AG10803 (cell line): ENCODE data around the gene GREM2.

Source experiments
- DNase-seq: peaks from one replicate; pipeline ENCODE4 v3.0.0; 2010; ENCODE audit warnings: low read depth
- H3K4me3 ChIP-seq: 2 replicates; pipeline ENCODE4 v1.5.1; 2011; ENCODE audit warnings: mild to moderate bottlenecking, low read length, control low read depth
- CTCF ChIP-seq: conservative IDR thresholded peaks from 2 replicates; pipeline ENCODE4 v1.5.1; 2011; ENCODE audit warnings: mild to moderate bottlenecking, low read length, control low read depth, inconsistent platforms

Gene GREM2

DNA sequence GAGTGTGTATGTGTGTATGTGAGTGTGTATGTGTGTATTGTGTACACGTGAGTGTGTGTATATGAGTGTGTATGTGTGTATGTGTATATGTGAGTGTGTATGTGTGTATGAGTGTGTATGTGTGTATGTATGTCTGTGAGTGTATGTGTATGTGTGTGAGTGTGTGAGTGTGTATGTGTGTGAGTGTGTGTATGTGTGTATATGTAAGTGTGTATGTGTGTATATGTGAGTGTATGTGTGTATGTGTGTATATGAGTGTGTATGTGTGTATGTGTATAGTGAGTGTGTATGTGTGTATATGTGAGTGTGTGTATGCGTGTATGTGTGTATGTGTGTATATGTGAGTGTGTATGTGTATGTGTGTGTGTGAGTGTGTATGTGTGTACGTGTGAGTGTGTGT, 49.2 kb downstream of the GREM2 start:
- H3K4me3 ChIP-seq: no peak overlapping the region
- TF ChIP-seq CTCF: no peak
- no peak for DNase-seq

DNA sequence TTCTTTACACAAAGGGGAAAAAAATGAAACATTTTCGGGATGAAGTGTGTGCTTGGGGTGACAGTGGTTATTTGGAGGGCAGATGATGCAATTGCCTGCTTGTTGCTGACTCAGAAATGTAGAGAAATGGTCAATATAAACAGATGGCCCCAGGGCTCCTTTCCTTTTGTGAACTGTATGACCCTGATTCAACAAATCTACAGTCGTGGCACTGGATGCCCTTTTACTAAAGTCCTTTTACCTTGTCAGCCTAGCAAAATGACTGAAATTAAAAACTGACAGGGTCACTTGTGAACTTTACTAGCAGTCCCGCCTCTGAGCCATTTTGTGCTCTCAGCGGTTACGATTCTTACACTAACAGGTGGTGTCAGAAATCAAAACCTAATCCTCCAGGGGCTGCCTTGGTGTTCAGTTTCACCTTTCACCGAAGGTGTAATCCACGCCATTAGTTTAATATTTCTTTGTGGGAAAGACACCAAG, 49.8 kb downstream of the GREM2 start:
- no peak for TF ChIP-seq CTCF
- H3K4me3 ChIP-seq: no peak overlapping the region
- DNase-seq: peak; percentile 62

GRCh38 chr1:240559781-240560180, 52.2 kb downstream of the GREM2 start:
- no peak for TF ChIP-seq CTCF
- DNase-seq: no peak
- H3K4me3 ChIP-seq: no peak overlapping the region

DNA sequence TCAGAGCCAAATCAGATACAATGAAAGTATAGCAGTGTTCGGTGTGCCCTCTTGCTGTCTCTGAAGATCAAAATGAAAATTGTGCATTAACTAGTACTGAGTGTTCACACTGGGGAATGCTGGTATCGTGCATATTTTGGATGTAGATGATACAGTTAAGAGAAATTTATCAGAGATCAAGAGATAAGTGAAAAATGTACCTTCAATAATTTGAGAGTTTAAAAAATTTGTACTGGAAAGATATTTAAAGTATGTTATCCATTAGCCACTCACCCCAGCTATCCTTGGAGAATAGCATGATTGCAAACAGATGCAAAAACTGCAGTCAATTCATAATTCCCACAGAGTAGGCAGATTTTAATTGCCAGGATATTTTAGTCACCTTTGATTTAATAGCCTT, 56.4 kb downstream of the GREM2 start:
- peak; percentile 73 for DNase-seq
- TF ChIP-seq CTCF: no peak
- no peak overlapping the region for H3K4me3 ChIP-seq

GRCh38 chr1:240553351-240553750, 58.6 kb downstream of the GREM2 start:
- no peak overlapping the region for H3K4me3 ChIP-seq
- no peak for DNase-seq
- no peak for TF ChIP-seq CTCF

GRCh38 chr1:240539769-240540414, 72.1 kb downstream of the GREM2 start:
- no peak for DNase-seq
- TF ChIP-seq CTCF: no peak
- no peak overlapping the region for H3K4me3 ChIP-seq

DNA sequence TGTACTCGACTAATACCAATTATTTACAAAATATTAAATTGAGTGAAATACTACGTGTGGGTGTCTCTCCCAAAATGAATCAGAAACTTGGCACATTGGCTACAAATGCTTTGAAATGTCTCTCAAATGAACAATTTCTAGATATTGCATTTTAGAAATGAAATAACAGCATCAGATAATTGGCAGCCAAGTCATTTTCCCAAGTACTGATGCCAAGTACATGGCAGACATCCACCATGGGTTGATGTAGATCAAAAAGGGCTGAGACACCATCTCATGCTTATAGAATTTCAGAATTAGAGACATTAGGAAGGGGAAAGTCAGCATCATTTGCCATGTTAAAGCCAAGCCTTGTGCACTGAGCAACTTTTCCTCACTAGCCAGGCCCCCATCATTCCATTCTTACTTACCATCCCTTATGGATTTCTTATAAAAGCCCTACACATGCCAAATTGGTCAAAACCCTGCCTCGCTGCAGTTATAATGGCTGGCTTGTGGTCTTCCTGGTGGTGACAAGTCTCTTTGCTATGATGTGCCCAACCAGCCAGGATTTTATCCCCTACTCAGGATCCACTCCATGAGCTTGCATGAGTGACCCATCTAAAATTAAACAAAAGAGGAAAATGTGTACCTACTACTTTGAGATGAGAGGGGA, 73.1 kb downstream of the GREM2 start:
- DNase-seq: peak; percentile 36
- H3K4me3 ChIP-seq: no peak overlapping the region
- no peak for TF ChIP-seq CTCF
